Endothelial cell (in vitro differentiated cells): ENCODE results near the gene PRR16. TPM values are rescaled to one million over a fixed set of nuclear protein-coding genes. Genes with fewer than 3 reads are reported as not detected.

Experiments used
- DNase-seq: peaks from one replicate; pipeline ENCODE4 v3.0.0; 2021; ENCODE audit warnings: low spot score
- H3K27ac Mint-ChIP-seq: one replicate; pipeline ENCODE4 v1.8.0; 2021; ENCODE audit warnings: mixed read lengths, inconsistent platforms; ENCODE audit not compliant: unreplicated experiment
- H3K27me3 Mint-ChIP-seq: one replicate; pipeline ENCODE4 v1.8.0; 2021; ENCODE audit warnings: mild to moderate bottlenecking, moderate library complexity, mixed read lengths, inconsistent platforms; ENCODE audit not compliant: unreplicated experiment
- H3K36me3 Mint-ChIP-seq: one replicate; pipeline ENCODE4 v1.8.0; 2021; ENCODE audit warnings: mild to moderate bottlenecking, low read depth, mixed read lengths, inconsistent platforms; ENCODE audit not compliant: unreplicated experiment
- H3K4me1 Mint-ChIP-seq: one replicate; pipeline ENCODE4 v1.8.0; 2021; ENCODE audit warnings: mild to moderate bottlenecking, mixed read lengths, inconsistent platforms; ENCODE audit not compliant: unreplicated experiment
- H3K4me3 Mint-ChIP-seq: one replicate; pipeline ENCODE4 v1.8.0; 2021; ENCODE audit warnings: mild to moderate bottlenecking, mixed read lengths, inconsistent platforms; ENCODE audit not compliant: unreplicated experiment
- H3K9me3 Mint-ChIP-seq: one replicate; pipeline ENCODE4 v1.8.0; 2021; ENCODE audit warnings: mixed read lengths, inconsistent platforms; ENCODE audit not compliant: unreplicated experiment
- total RNA-seq: library from RNA; stranded (reverse); fragmentation: NEBNext Ultra II Directional; extraction: Animal tissue kit (Norgen Biotek cat#: 25700); gene quantifications from one replicate; pipeline ENCODE4 v1.2.1, GENCODE V29; 2021; ENCODE audit not compliant: unreplicated experiment
- TF ChIP-seq, protein P1 (sequence below): fragments of 200-600 bp; sonication (generic); IDR thresholded peaks from one replicate; pipeline ENCODE4 v1.5.0; 2021; ENCODE audit warnings: antibody characterized with exemption; ENCODE audit not compliant: unreplicated experiment

Gene PRR16
- total RNA-seq, 1 donor from 2014 or later: not detected

DNA sequence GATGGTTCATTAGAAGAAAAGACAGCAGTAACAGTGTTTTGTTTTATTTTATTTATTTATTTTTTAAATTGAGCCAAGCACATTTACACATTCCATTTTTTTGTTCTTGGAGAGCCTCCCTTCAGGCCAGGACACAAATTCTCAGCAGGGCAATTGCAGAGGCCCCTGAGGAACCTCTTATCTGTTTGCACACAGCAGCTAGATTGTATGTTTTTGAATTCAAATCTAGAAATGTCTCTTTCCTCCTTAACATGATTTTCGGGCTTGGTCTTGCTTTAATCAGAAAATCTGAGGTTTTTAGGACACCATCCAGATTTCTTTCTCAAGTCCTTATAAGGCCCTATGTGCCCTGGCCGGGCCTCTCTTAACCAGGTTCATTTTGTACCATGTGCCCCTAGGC, 76.0 kb downstream of the PRR16 start:
- TF ChIP-seq, protein P1, sequence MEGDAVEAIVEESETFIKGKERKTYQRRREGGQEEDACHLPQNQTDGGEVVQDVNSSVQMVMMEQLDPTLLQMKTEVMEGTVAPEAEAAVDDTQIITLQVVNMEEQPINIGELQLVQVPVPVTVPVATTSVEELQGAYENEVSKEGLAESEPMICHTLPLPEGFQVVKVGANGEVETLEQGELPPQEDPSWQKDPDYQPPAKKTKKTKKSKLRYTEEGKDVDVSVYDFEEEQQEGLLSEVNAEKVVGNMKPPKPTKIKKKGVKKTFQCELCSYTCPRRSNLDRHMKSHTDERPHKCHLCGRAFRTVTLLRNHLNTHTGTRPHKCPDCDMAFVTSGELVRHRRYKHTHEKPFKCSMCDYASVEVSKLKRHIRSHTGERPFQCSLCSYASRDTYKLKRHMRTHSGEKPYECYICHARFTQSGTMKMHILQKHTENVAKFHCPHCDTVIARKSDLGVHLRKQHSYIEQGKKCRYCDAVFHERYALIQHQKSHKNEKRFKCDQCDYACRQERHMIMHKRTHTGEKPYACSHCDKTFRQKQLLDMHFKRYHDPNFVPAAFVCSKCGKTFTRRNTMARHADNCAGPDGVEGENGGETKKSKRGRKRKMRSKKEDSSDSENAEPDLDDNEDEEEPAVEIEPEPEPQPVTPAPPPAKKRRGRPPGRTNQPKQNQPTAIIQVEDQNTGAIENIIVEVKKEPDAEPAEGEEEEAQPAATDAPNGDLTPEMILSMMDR: no peak
- Mint-ChIP-seq H3K4me3 (no peak overlapping the region), H3K27me3 (no peaks in the 10 kb centered on the region), H3K27ac (no peak overlapping the region), H3K4me1 (no peaks in the 10 kb centered on the region), H3K9me3 (no peaks in the 10 kb centered on the region), H3K36me3 (no peaks in the 10 kb centered on the region)
- DNase-seq: no peak

DNA sequence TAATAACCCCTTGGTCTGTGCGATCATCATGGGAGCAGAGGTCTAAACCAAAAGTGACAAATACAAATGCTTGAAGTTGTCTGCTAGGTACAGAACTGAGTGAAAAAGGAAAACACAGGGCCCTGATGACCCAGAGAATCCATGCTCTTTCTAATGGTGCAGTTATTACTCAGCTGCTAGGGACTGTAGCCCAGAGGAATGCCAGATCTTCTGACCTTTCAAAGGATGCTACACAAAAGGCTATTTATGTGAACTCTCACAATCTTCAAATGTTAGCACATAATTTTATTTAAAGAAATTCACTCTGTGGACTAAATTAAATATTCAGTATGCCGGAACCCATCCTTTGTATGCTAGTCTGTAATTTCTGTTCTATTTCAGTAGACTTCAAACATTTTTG, 79.9 kb downstream of the PRR16 start:
- no peaks in the 10 kb centered on the region for H3K9me3 Mint-ChIP-seq
- H3K27ac Mint-ChIP-seq: no peak overlapping the region
- H3K4me3 Mint-ChIP-seq: no peak overlapping the region
- no peak for DNase-seq
- H3K27me3 Mint-ChIP-seq: no peaks in the 10 kb centered on the region
- H3K36me3 Mint-ChIP-seq: no peaks in the 10 kb centered on the region
- TF ChIP-seq, protein P1: no peak
- H3K4me1 Mint-ChIP-seq: no peaks in the 10 kb centered on the region

DNA sequence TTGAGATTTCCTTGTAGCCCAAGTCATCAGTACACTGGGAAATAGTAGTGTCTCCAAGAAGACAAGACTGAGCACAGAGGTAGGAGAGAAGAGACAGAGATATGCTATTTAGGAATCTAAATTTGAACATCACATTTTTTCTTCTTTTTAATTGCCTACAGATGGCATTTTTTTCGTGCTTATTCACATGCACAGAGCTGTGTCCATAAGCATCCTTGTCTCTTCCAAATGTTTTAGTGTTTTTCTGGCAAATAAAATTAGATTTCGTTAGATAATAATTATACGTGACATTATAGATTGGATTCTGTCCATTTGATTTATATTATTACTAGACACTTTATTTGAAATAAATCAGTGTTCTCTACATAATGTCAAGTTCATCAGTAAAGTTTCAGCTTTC, 80.9 kb downstream of the PRR16 start:
- TF ChIP-seq, protein P1: no peak
- H3K27me3 Mint-ChIP-seq: no peaks in the 10 kb centered on the region
- no peaks in the 10 kb centered on the region for H3K9me3 Mint-ChIP-seq
- no peaks in the 10 kb centered on the region for H3K36me3 Mint-ChIP-seq
- H3K4me3 Mint-ChIP-seq: no peak overlapping the region
- DNase-seq: no peak
- H3K4me1 Mint-ChIP-seq: no peaks in the 10 kb centered on the region
- H3K27ac Mint-ChIP-seq: no peak overlapping the region

DNA sequence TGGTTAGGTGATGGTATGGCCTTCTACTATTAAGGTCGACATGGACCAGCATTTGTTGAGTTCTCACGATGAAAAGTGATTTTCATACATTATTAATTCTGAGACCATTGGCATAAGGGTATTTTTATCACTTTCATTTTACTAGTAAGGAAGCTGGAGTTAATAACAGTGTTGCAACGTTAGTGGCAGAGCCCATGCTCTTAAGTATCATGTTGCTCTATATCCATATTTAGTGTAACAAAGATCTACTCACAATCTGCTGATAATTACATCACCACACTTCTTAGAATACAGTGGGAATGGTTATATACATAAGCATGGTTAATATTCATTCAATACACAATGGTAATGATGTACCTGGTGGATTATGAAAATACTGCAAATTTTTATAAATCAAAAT, 81.9 kb downstream of the PRR16 start:
- no peaks in the 10 kb centered on the region for H3K9me3 Mint-ChIP-seq
- TF ChIP-seq, protein P1: no peak

DNA sequence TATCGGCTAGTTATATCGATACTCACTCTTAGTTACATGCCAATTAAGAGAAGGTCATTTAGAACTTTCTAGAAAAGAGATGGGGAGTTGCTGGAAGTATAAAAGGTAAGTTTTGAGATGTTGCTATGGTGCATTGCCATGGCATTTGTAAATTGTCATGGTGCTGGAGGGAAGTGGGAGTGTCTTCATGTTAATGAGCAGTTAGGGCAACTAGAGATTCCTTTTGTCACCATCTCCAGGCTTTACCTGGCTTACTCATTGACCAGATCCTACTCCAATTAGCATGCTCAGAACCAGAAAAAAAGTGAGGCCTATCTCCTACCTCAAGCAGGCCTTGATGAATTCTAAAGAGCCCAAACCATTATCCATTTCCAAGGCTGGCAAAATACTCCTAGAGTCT, 82.8 kb downstream of the PRR16 start:
- H3K27me3 Mint-ChIP-seq: no peaks in the 10 kb centered on the region
- H3K4me3 Mint-ChIP-seq: no peak overlapping the region
- DNase-seq: no peak
- H3K27ac Mint-ChIP-seq: no peak overlapping the region
- TF ChIP-seq, protein P1: no peak
- H3K36me3 Mint-ChIP-seq: no peaks in the 10 kb centered on the region
- no peaks in the 10 kb centered on the region for H3K9me3 Mint-ChIP-seq
- no peaks in the 10 kb centered on the region for H3K4me1 Mint-ChIP-seq

More for the DNA sequence above, 81.9 kb downstream of the PRR16 start:
- Mint-ChIP-seq H3K4me3 (no peak overlapping the region), H3K4me1 (no peaks in the 10 kb centered on the region), H3K36me3 (no peaks in the 10 kb centered on the region), H3K27me3 (no peaks in the 10 kb centered on the region), H3K27ac (no peak overlapping the region)
- no peak for DNase-seq
